ENCODE data around the gene NRXN2.

DNA sequence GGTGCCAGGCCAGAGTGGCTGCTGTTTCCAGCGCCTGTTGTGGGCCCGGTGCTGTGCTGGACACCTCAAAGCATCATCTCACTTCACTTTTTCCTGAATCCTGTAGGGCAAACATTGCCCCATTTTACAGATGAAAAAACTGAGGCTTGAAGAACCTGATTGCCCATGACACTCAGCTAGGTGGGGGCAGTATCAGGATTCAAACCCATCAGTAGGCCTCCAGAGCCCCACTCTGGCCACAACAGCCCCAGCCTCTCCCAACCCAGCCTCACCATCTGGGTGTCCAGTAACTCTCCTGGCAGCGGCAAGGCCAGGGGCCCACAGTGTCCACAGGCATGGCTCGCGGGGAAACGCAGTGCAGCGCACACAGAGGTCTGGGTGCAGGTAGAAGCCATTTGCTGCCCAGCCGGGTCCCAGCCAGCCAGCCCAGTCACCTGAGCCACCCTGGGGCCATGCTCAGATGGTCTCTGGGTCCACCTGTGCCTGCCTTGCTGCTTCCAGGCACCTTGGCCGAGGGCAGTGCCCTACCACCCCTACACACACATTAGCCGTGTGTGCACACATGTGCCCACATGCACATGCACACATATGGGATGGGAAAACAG lies 120.4 kb downstream of the NRXN2 start:
- TF ChIP-seq, protein P1, sequence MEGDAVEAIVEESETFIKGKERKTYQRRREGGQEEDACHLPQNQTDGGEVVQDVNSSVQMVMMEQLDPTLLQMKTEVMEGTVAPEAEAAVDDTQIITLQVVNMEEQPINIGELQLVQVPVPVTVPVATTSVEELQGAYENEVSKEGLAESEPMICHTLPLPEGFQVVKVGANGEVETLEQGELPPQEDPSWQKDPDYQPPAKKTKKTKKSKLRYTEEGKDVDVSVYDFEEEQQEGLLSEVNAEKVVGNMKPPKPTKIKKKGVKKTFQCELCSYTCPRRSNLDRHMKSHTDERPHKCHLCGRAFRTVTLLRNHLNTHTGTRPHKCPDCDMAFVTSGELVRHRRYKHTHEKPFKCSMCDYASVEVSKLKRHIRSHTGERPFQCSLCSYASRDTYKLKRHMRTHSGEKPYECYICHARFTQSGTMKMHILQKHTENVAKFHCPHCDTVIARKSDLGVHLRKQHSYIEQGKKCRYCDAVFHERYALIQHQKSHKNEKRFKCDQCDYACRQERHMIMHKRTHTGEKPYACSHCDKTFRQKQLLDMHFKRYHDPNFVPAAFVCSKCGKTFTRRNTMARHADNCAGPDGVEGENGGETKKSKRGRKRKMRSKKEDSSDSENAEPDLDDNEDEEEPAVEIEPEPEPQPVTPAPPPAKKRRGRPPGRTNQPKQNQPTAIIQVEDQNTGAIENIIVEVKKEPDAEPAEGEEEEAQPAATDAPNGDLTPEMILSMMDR (IDR thresholded peaks at IDR 0.05; ENCODE audit: insufficient read depth, low read depth, low read length) = no peak
- TF ChIP-seq EZH2 (IDR thresholded peaks at IDR 0.05; ENCODE audit: insufficient read depth, low read length) = no peak

Data from astrocyte (in vitro differentiated cells and primary cell).